HAP-1 (cell line): ENCODE results near the gene DTX2.
"Not testable (repeated sequence)": the region's sequence is repeated elsewhere in the genome, so short reads cannot be mapped to it uniquely, and the experiment has no call there.

ENCODE experiments used
- DNase-seq, 2 experiments: peaks; one replicate each; pipeline ENCODE4 v3.0.0-alpha.2; 2016 to 2020; ENCODE audit warnings: low spot score in 2 of 2
- H3K27me3 ChIP-seq: fragments of 250-450 bp; sonication (Bioruptor Pico); 2 replicates; pipeline ENCODE4 v1.5.1; 2020; ENCODE audit warnings: low read depth, mild to moderate bottlenecking, moderate library complexity
- H3K36me3 ChIP-seq: fragments of 250-450 bp; sonication (Bioruptor Pico); replicated peaks from 2 replicates; pipeline ENCODE4 v1.5.1; 2020; ENCODE audit warnings: mild to moderate bottlenecking
- H3K4me1 ChIP-seq: fragments of 250-450 bp; sonication (Bioruptor Pico); 2 replicates; pipeline ENCODE4 v1.5.1; 2020; ENCODE audit warnings: mild to moderate bottlenecking
- H3K4me3 ChIP-seq: fragments of 250-450 bp; sonication (Bioruptor Pico); 2 replicates; pipeline ENCODE4 v1.5.1; 2020; ENCODE audit warnings: mild to moderate bottlenecking, moderate library complexity
- H3K9me3 ChIP-seq: fragments of 250-450 bp; sonication (Bioruptor Pico); 2 replicates; pipeline ENCODE4 v1.5.1; 2020; ENCODE audit warnings: mild to moderate bottlenecking, moderate library complexity
- in situ Hi-C: fragments of 300-500 bp; cut with MboI; formaldehyde crosslinking; loops from 3 replicates; pipeline ENCODE4 v1.14.3; 2020; ENCODE audit warnings: low sequenced_read_pairs, inconsistent platforms, mixed read lengths

The DTX2 gene

GRCh38 chr7:76461464-76462101 is at the start of gene DTX2:
Gene DTX2, plus strand, starts transcription at chr7:76461709. Its CDS starts 18,801 bp downstream, at chr7:76480510.
- in situ Hi-C loops, H3K4me3 ChIP-seq, H3K9me3 ChIP-seq, H3K4me1 ChIP-seq, H3K27me3 ChIP-seq, H3K36me3 ChIP-seq: not testable (repeated sequence)
- peak in 1 of 2 experiments; percentile 34 for DNase-seq

- Histone ChIP-seq H3K36me3 (no peaks in the 10 kb centered on the region), H3K27me3 (no peaks in the 10 kb centered on the region), H3K4me3 (no peak overlapping the region), H3K4me1 (no peaks in the 10 kb centered on the region), H3K9me3 (no peaks in the 10 kb centered on the region)
- no peak for DNase-seq
- in situ Hi-C loops, result no loop called here
These were observed 49.3 kb upstream of the DTX2 start for GRCh38 chr7:76412249-76412648.

- H3K36me3 ChIP-seq, DNase-seq, H3K4me3 ChIP-seq, H3K27me3 ChIP-seq, H3K9me3 ChIP-seq, in situ Hi-C loops, H3K4me1 ChIP-seq: not testable (repeated sequence)
These were observed 43.7 kb upstream of the DTX2 start for GRCh38 chr7:76417654-76418310.

GRCh38 chr7:76421097-76421496 is 40.4 kb upstream of the DTX2 start:
- DNase-seq, H3K4me1 ChIP-seq, H3K9me3 ChIP-seq, in situ Hi-C loops, H3K36me3 ChIP-seq, H3K27me3 ChIP-seq, H3K4me3 ChIP-seq: not testable (repeated sequence)

- in situ Hi-C loops, result no loop called here
- no peaks in the 10 kb centered on the region for H3K4me1 ChIP-seq
- no peaks in the 10 kb centered on the region for H3K36me3 ChIP-seq
- no peaks in the 10 kb centered on the region for H3K9me3 ChIP-seq
- no peak overlapping the region for H3K4me3 ChIP-seq
- peak in 1 of 2 experiments; percentile 30 for DNase-seq
- peaks cover 6% of the 10 kb centered on the region for H3K27me3 ChIP-seq
These were observed 37.7 kb upstream of the DTX2 start for GRCh38 chr7:76423666-76424412.

GRCh38 chr7:76424413-76425111 is 36.9 kb upstream of the DTX2 start, which contains the start of gene ZP3:
Gene ZP3, plus strand, starts transcription at chr7:76424950. Its CDS starts 15 bp downstream, at chr7:76424965.
- in situ Hi-C loops, result no loop called here
- H3K4me3 ChIP-seq, result no peak within 1 kb of the TSS
- H3K27me3 ChIP-seq, result peaks cover 3% of the 10 kb centered on the region

GRCh38 chr7:76425156-76425555 is 36.4 kb upstream of the DTX2 start:
- in situ Hi-C loops, result no loop called here
- no peak overlapping the region for H3K4me3 ChIP-seq
- peaks cover 3% of the 10 kb centered on the region; the same call in 1 of the 2 replicates for H3K27me3 ChIP-seq
- H3K36me3 ChIP-seq, result no peaks in the 10 kb centered on the region
- DNase-seq, result no peak
- no peaks in the 10 kb centered on the region for H3K9me3 ChIP-seq
- H3K4me1 ChIP-seq, result no peaks in the 10 kb centered on the region

More at GRCh38 chr7:76424413-76425111, 36.9 kb upstream of the DTX2 start, which contains the start of gene ZP3:
- no peak for DNase-seq
- Histone ChIP-seq H3K36me3 (no peaks in the 10 kb centered on the region), H3K4me1 (no peaks in the 10 kb centered on the region), H3K9me3 (no peaks in the 10 kb centered on the region)

GRCh38 chr7:76425558-76425957 is 36.0 kb upstream of the DTX2 start:
- H3K36me3 ChIP-seq, H3K4me3 ChIP-seq, H3K27me3 ChIP-seq, in situ Hi-C loops, H3K4me1 ChIP-seq, DNase-seq, H3K9me3 ChIP-seq: not testable (repeated sequence)

GRCh38 chr7:76426246-76426645 is 35.3 kb upstream of the DTX2 start:
- Histone ChIP-seq H3K9me3 (no peaks in the 10 kb centered on the region), H3K27me3 (peaks cover 3% of the 10 kb centered on the region; the same call in 1 of the 2 replicates), H3K4me3 (no peak overlapping the region), H3K36me3 (no peaks in the 10 kb centered on the region), H3K4me1 (no peaks in the 10 kb centered on the region)
- in situ Hi-C loops, result no loop called here
- DNase-seq, result no peak

- no peaks in the 10 kb centered on the region for H3K4me1 ChIP-seq
- H3K27me3 ChIP-seq, result peaks cover 3% of the 10 kb centered on the region; the same call in 1 of the 2 replicates
- no peaks in the 10 kb centered on the region for H3K9me3 ChIP-seq
- H3K4me3 ChIP-seq, result no peak overlapping the region
- DNase-seq, result no peak
- in situ Hi-C loops, result no loop called here
- H3K36me3 ChIP-seq, result no peaks in the 10 kb centered on the region
These were observed 33.9 kb upstream of the DTX2 start for GRCh38 chr7:76427635-76428034.

- in situ Hi-C loops, result no loop called here
- H3K4me3 ChIP-seq, result no peak overlapping the region
- DNase-seq, result no peak
- H3K27me3 ChIP-seq, result peaks cover under 1% of the 10 kb centered on the region; the same call in 1 of the 2 replicates
- no peaks in the 10 kb centered on the region for H3K4me1 ChIP-seq
- H3K36me3 ChIP-seq, result no peaks in the 10 kb centered on the region
- H3K9me3 ChIP-seq, result no peaks in the 10 kb centered on the region
These were observed 33.2 kb upstream of the DTX2 start for GRCh38 chr7:76428149-76428823.

GRCh38 chr7:76428868-76429805 is 32.4 kb upstream of the DTX2 start:
- in situ Hi-C loops, result no loop called here
- H3K4me1 ChIP-seq, result no peaks in the 10 kb centered on the region
- H3K36me3 ChIP-seq, result no peaks in the 10 kb centered on the region
- no peaks in the 10 kb centered on the region for H3K27me3 ChIP-seq
- H3K9me3 ChIP-seq, result no peaks in the 10 kb centered on the region
- H3K4me3 ChIP-seq, result no peak overlapping the region
- no peak for DNase-seq
